SU-DHL-6 (cell line): ENCODE data around the gene STRN3.
"Not testable (repeated sequence)": the region's sequence is repeated elsewhere in the genome, so short reads cannot be mapped to it uniquely, and the experiment has no call there.

Experiments used
- EZH2phosphoT487 ChIP-seq: fragments of 200-600 bp; sonication (generic), shearing (Covaris generic); conservative IDR thresholded peaks from 2 replicates; pipeline ENCODE4 v1.6.1; 2018; ENCODE audit warnings: mild to moderate bottlenecking, antibody characterized with exemption, low read length, moderate library complexity, mixed read lengths
- TF ChIP-seq, protein P1 (sequence below): fragments of 200-600 bp; sonication (generic); IDR thresholded peaks from one replicate; pipeline ENCODE4 v1.5.1; 2017; ENCODE audit warnings: antibody characterized with exemption, mild to moderate bottlenecking, low read length, moderate library complexity; ENCODE audit not compliant: insufficient read depth, poor library complexity, severe bottlenecking

DNA sequence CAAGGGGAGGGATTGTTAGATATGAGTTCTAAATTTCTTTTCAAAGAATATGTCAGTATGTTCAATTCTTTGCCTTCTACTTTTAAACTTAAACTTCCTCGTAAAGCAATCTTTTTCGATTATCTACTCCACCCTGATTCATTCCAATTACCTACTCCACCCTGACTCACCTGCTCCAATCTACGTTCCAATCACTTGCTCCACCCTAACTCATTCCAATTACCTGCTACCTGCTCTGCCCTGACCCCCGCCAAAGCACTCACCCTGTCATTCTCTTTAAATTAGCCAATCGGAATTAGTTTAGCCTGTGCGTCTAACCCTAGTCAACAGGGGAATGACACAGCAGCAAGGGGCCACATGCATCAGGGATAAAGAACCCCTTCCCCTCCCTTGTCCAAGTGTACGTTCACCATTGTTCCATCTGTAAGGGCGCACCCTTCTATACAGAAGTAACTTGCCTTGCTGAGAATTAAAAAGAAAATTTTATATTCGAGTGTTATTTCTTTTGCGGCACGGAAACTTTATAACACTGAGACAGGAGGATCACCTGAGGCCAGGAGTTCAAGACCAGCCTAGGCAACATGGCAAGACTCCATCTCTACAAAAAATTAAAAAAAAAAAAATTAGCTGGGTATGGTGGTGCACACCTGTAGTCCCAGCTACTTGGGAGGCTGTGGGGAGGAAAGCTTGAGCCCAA is 54.0 kb downstream of the STRN3 start:
- TF ChIP-seq, protein P1, sequence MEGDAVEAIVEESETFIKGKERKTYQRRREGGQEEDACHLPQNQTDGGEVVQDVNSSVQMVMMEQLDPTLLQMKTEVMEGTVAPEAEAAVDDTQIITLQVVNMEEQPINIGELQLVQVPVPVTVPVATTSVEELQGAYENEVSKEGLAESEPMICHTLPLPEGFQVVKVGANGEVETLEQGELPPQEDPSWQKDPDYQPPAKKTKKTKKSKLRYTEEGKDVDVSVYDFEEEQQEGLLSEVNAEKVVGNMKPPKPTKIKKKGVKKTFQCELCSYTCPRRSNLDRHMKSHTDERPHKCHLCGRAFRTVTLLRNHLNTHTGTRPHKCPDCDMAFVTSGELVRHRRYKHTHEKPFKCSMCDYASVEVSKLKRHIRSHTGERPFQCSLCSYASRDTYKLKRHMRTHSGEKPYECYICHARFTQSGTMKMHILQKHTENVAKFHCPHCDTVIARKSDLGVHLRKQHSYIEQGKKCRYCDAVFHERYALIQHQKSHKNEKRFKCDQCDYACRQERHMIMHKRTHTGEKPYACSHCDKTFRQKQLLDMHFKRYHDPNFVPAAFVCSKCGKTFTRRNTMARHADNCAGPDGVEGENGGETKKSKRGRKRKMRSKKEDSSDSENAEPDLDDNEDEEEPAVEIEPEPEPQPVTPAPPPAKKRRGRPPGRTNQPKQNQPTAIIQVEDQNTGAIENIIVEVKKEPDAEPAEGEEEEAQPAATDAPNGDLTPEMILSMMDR, result not testable (repeated sequence)
- TF ChIP-seq EZH2phosphoT487, result not testable (repeated sequence)
